Panc1 (cell line): ENCODE results near the gene CYP1A2.

Experiments
- CTCF ChIP-seq: fragments of 450-650 bp; IDR thresholded peaks from 2 replicates; pipeline ENCODE4 v1.5.1; 2017; ENCODE audit warnings: mild to moderate bottlenecking
- POLR2AphosphoS5 ChIP-seq: IDR thresholded peaks from 2 replicates; pipeline ENCODE4 v1.6.1; 2012; ENCODE audit warnings: mild to moderate bottlenecking, low read depth, low read length, moderate library complexity
- SIN3A ChIP-seq: IDR thresholded peaks from 2 replicates; pipeline ENCODE4 v1.6.1; 2012; ENCODE audit warnings: low read depth, mild to moderate bottlenecking, low read length, moderate library complexity, borderline replicate concordance; ENCODE audit not compliant: insufficient read depth

- TF ChIP-seq CTCF (no peak), SIN3A (no peak), POLR2AphosphoS5 (no peak)
Measured at GRCh38 chr15:74746389-74746788, 2.3 kb upstream of the CYP1A2 start.
